ENCODE measurements around the gene RAB11FIP4.

The RAB11FIP4 gene

DNA sequence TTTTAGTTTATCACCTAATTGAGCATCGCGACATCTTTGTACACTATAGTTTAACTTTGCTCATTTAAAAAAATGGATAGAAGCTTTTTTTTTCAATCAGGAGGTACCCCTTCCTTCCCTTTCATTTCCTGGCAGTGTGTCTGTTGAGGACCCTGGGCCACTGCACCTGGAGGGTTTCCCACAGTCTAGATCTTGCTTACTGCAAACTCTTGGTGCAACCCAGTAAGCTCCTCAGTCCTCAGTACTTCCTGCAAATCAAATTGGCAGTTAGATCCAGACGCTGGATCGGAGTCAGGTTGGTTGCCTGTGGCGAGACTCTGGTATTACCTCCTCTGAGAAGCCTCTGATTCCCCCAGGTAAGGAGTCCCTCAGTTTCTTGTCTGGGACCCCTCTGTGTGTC lies 162.0 kb downstream of the RAB11FIP4 start:
- POLR2A ChIA-PET: interaction anchor here (0.6 kb wide), 1 partner anchor 317 kb away, joined by 6 read pairs; no protein-coding TSS in a partner anchor
- no peaks in the 10 kb centered on the region for H3K9me3 ChIP-seq (ENCODE audit: control insufficient read depth, insufficient read depth, low read depth, low read length)
- no peaks in the 10 kb centered on the region for H3K4me1 ChIP-seq (ENCODE audit: control insufficient read depth, insufficient read depth, low read length)
- H3K36me3 ChIP-seq (ENCODE audit: control insufficient read depth in 2 of 2, insufficient read depth in 1 of 2, low read length in 2 of 2): no peaks in the 10 kb centered on the region
- CTCF ChIA-PET: no interaction called here
- H3K27ac ChIP-seq (ENCODE audit: extremely low read depth, low read depth, low read length): no peak overlapping the region
- TF ChIP-seq ZNF133 (tag by site-specific recombination; IDR thresholded peaks at IDR 0.05) (no peak), ZNF140 (tag by site-specific recombination; IDR thresholded peaks at IDR 0.05) (no peak), ZNF239 (tag by site-specific recombination; IDR thresholded peaks at IDR 0.05) (no peak)
- H3K4me3 ChIP-seq (ENCODE audit: low read depth, low read length): no peak overlapping the region

DNA sequence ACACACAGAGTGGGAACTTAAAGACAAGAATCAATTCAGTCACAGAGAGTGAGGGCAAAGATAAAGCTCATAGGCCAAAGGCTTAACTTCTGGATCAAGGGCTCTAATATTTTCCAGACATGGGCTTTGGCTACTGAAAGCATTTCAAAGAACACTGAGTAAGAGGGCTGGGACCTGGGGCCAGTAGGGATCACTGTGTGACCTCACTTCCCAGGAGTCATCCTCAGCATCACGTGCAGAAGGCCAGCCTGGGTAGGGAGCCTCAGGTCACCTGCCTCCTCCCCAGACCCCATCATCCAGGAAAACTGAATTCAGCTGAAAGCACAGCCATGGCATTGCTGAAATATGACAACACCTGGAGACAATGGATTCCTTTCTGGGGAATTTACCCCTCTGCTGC lies 163.5 kb downstream of the RAB11FIP4 start:
- Histone ChIP-seq H3K9me3 (ENCODE audit: control insufficient read depth, insufficient read depth, low read depth, low read length) (no peaks in the 10 kb centered on the region), H3K27ac (ENCODE audit: extremely low read depth, low read depth, low read length) (no peak overlapping the region), H3K4me3 (ENCODE audit: low read depth, low read length) (no peak overlapping the region), H3K4me1 (ENCODE audit: control insufficient read depth, insufficient read depth, low read length) (peaks cover 3% of the 10 kb centered on the region; the same call in 1 of the 2 replicates), H3K36me3 (ENCODE audit: control insufficient read depth in 2 of 2, insufficient read depth in 1 of 2, low read length in 2 of 2) (no peaks in the 10 kb centered on the region)
- POLR2A ChIA-PET: no interaction called here
- CTCF ChIA-PET: interaction anchor here (0.6 to 0.9 kb wide), 2 partner anchors 288 to 735 kb away, joined by 3 read pairs; no protein-coding TSS in a partner anchor
- TF ChIP-seq ZNF677 (tag by site-specific recombination; IDR thresholded peaks at IDR 0.05) (no peak), YY1 (tag by site-specific recombination; IDR thresholded peaks at IDR 0.05) (no peak), ZNF350 (tag by site-specific recombination; IDR thresholded peaks at IDR 0.05) (no peak), RBAK (tag by site-specific recombination; IDR thresholded peaks at IDR 0.05) (no peak), ZNF664 (tag by site-specific recombination; IDR thresholded peaks at IDR 0.05) (no peak), ZNF175 (tag by site-specific recombination; IDR thresholded peaks at IDR 0.05) (no peak), ZNF146 (tag by site-specific recombination; IDR thresholded peaks at IDR 0.05) (no peak), ZNF169 (tag by site-specific recombination; IDR thresholded peaks at IDR 0.05) (no peak), REPIN1 (tag by site-specific recombination; IDR thresholded peaks at IDR 0.05; ENCODE audit: low read depth) (no peak), HOXD13 (CRISPR knock-in tag; IDR thresholded peaks at IDR 0.05; ENCODE audit: borderline replicate concordance) (no peak), ZNF629 (tag by site-specific recombination; IDR thresholded peaks at IDR 0.05) (no peak), ZNF121 (tag by site-specific recombination; IDR thresholded peaks at IDR 0.05) (no peak), GFI1B (tag by site-specific recombination; IDR thresholded peaks at IDR 0.05) (no peak)
- TF ChIP-seq, protein P1, sequence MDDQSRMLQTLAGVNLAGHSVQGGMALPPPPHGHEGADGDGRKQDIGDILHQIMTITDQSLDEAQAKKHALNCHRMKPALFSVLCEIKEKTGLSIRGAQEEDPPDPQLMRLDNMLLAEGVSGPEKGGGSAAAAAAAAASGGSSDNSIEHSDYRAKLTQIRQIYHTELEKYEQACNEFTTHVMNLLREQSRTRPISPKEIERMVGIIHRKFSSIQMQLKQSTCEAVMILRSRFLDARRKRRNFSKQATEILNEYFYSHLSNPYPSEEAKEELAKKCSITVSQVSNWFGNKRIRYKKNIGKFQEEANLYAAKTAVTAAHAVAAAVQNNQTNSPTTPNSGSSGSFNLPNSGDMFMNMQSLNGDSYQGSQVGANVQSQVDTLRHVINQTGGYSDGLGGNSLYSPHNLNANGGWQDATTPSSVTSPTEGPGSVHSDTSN (CRISPR knock-in tag; IDR thresholded peaks at IDR 0.05): no peak
- TF ChIP-seq, protein P2, sequence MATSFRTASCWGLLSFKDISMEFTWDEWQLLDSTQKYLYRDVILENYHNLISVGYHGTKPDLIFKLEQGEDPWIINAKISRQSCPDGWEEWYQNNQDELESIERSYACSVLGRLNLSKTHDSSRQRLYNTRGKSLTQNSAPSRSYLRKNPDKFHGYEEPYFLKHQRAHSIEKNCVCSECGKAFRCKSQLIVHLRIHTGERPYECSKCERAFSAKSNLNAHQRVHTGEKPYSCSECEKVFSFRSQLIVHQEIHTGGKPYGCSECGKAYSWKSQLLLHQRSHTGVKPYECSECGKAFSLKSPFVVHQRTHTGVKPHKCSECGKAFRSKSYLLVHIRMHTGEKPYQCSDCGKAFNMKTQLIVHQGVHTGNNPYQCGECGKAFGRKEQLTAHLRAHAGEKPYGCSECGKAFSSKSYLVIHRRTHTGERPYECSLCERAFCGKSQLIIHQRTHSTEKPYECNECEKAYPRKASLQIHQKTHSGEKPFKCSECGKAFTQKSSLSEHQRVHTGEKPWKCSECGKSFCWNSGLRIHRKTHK (tag by site-specific recombination; IDR thresholded peaks at IDR 0.05): no peak
- TF ChIP-seq, protein P3, sequence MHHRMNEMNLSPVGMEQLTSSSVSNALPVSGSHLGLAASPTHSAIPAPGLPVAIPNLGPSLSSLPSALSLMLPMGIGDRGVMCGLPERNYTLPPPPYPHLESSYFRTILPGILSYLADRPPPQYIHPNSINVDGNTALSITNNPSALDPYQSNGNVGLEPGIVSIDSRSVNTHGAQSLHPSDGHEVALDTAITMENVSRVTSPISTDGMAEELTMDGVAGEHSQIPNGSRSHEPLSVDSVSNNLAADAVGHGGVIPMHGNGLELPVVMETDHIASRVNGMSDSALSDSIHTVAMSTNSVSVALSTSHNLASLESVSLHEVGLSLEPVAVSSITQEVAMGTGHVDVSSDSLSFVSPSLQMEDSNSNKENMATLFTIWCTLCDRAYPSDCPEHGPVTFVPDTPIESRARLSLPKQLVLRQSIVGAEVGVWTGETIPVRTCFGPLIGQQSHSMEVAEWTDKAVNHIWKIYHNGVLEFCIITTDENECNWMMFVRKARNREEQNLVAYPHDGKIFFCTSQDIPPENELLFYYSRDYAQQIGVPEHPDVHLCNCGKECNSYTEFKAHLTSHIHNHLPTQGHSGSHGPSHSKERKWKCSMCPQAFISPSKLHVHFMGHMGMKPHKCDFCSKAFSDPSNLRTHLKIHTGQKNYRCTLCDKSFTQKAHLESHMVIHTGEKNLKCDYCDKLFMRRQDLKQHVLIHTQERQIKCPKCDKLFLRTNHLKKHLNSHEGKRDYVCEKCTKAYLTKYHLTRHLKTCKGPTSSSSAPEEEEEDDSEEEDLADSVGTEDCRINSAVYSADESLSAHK (tag by site-specific recombination; IDR thresholded peaks at IDR 0.05): no peak

All from HEK293 (cell line).